ENCODE data around the gene ZNF316. TPM values are rescaled to one million over a fixed set of nuclear protein-coding genes. Genes with fewer than 3 reads are reported as not detected.

The ZNF316 gene
- total RNA-seq, 1 donor from 2014 or later: 59.7 TPM

GRCh38 chr7:6642861-6643640 is 5.9 kb downstream of the ZNF316 start:
- no peak overlapping the region for H3K27ac Mint-ChIP-seq
- no peak overlapping the region for H3K4me3 Mint-ChIP-seq (ENCODE audit: low read depth)
- no peak for DNase-seq (ENCODE audit: low spot score, unreplicated experiment)
- no peak for TF ChIP-seq CTCF (IDR thresholded peaks at IDR 0.05; ENCODE audit: unreplicated experiment)
- peaks cover 8% of the 10 kb centered on the region for H3K4me1 Mint-ChIP-seq (ENCODE audit: low read depth)
- peaks cover 11% of the 10 kb centered on the region for H3K36me3 Mint-ChIP-seq (ENCODE audit: insufficient read depth)
- no peaks in the 10 kb centered on the region for H3K27me3 Mint-ChIP-seq
- no peaks in the 10 kb centered on the region for H3K9me3 Mint-ChIP-seq (ENCODE audit: low read depth)

- H3K9me3 Mint-ChIP-seq (ENCODE audit: low read depth): no peaks in the 10 kb centered on the region
- no peak overlapping the region for H3K27ac Mint-ChIP-seq
- H3K27me3 Mint-ChIP-seq: no peaks in the 10 kb centered on the region
- H3K4me1 Mint-ChIP-seq (ENCODE audit: low read depth): peaks cover 4% of the 10 kb centered on the region
- H3K36me3 Mint-ChIP-seq (ENCODE audit: insufficient read depth): peaks cover 11% of the 10 kb centered on the region
- no peak for TF ChIP-seq CTCF (IDR thresholded peaks at IDR 0.05; ENCODE audit: unreplicated experiment)
- H3K4me3 Mint-ChIP-seq (ENCODE audit: low read depth): no peak overlapping the region
- no peak for DNase-seq (ENCODE audit: low spot score, unreplicated experiment)
Measured at GRCh38 chr7:6643915-6644625, 7.0 kb downstream of the ZNF316 start.

- no peak for DNase-seq (ENCODE audit: low spot score, unreplicated experiment)
- Mint-ChIP-seq H3K4me1 (ENCODE audit: low read depth) (peaks cover 2% of the 10 kb centered on the region), H3K9me3 (ENCODE audit: low read depth) (no peaks in the 10 kb centered on the region), H3K27ac (no peak overlapping the region), H3K27me3 (no peaks in the 10 kb centered on the region), H3K4me3 (ENCODE audit: low read depth) (no peak overlapping the region), H3K36me3 (ENCODE audit: insufficient read depth) (peaks cover 8% of the 10 kb centered on the region)
- TF ChIP-seq CTCF (IDR thresholded peaks at IDR 0.05; ENCODE audit: unreplicated experiment): no peak
Measured at GRCh38 chr7:6644728-6645127, 7.6 kb downstream of the ZNF316 start.

- Mint-ChIP-seq H3K27me3 (no peaks in the 10 kb centered on the region), H3K27ac (no peak overlapping the region)
Measured at GRCh38 chr7:6646465-6646864, 9.3 kb downstream of the ZNF316 start.

More at GRCh38 chr7:6646465-6646864, 9.3 kb downstream of the ZNF316 start:
- H3K4me1 Mint-ChIP-seq (ENCODE audit: low read depth): no peaks in the 10 kb centered on the region
- H3K9me3 Mint-ChIP-seq (ENCODE audit: low read depth): no peaks in the 10 kb centered on the region
- peaks cover 19% of the 10 kb centered on the region for H3K36me3 Mint-ChIP-seq (ENCODE audit: insufficient read depth)
- no peak for TF ChIP-seq CTCF (IDR thresholded peaks at IDR 0.05; ENCODE audit: unreplicated experiment)
- H3K4me3 Mint-ChIP-seq (ENCODE audit: low read depth): no peak overlapping the region
- no peak for DNase-seq (ENCODE audit: low spot score, unreplicated experiment)
